ENCODE data around the gene USP34.

DNA sequence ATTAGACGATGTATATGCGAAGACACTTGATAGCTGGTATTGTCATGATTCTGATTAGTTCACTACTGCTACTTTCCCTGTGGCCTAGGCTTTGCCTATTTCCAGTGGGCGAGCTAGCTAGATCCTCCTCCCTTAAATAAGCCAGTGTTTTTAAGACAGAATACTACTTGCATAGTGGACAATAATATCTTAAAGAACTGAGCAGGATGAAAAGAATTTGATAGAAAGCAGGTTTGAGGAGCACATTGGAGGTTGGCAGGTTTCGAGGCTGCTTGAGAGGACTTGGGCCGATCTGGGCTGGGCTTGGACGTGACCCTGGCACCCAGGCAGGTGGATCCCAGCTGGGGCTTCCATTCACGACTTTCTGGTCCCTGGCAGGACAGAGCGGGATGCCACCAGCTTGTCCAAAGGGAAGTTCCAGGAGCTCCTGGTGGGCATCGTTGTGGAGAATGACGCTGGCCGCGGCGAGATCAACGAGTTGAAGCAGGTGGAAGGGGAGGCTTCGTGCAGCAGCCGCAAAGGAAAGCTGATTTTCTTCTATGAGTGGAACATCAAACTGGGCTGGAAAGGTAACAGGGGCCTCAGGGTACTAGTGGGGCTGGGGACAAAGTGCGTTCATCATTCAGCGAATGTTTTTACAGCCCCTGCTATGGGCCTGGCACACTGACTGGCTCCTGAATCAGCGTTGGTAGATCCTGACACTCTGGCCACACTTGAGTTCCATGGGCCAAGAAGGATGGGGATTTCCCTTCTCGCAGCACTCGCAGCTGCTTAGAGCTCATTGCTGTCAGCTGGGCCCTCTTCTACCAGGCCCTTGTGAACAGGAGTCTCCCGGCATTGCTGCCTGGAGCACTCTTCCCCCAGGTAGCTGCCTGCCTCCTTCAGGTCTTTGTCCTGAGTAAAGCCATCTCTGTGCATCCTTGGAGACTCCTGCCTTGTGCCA, 292.0 kb downstream of the USP34 start:
- TF ChIP-seq CTCF (IDR thresholded peaks at IDR 0.05; ENCODE audit: poor library complexity): no peak
- no peak for TF ChIP-seq EZH2 (IDR thresholded peaks at IDR 0.05; ENCODE audit: borderline replicate concordance)

Measured in hepatocyte (in vitro differentiated cells).